NCI-H128 (cell line): Measurements from ENCODE around the gene NISCH.

Experiments
- DNase-seq: peaks from one replicate; lab custom pipeline; 2025; ENCODE audit not compliant: unreplicated experiment; lab: John Stamatoyannopoulos, UW

NISCH gene

GRCh38 chr3:52455283-52456168 is at the start of gene NISCH:
NISCH (plus strand) TSS chr3:52455604; CDS start chr3:52455642, 38 bp downstream.
- DNase-seq: peak; percentile 31

GRCh38 chr3:52406231-52406661 is 49.2 kb upstream of the NISCH start:
- no peak for DNase-seq

DNA sequence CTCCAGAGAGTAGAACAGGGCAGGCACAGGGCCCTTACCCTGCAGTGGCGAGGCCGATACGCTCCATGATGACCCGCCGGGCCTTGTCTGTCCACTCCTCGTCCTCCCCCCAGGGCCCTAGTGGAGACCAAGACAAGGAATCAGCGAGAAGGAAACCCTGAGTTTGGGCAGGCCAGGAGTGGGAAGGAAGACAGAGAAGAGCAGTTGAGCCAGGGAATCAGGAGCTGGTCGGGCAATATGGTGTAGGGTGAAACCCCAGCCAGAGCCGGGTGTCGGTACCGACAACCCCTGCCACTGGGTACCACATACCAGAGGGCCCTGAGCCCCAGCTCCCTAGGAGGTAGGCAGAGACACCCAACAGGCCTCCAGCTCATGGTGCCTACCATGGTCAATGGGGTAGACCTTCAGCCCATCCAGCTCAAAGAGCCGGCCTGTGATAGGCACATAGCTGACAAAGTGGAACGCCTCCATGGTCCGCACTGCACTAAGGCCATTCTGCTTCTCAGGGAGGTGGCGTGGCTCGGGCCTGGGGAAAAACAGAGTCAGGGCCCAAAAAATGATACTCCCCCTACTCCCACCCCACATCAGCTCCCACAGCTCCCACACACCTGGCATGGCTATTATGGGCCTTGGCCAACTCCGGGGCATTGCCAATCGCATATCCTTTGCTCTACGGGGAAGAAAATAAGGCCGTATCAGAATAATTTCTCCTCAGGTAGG is 48.5 kb upstream of the NISCH start:
- no peak for DNase-seq

DNA sequence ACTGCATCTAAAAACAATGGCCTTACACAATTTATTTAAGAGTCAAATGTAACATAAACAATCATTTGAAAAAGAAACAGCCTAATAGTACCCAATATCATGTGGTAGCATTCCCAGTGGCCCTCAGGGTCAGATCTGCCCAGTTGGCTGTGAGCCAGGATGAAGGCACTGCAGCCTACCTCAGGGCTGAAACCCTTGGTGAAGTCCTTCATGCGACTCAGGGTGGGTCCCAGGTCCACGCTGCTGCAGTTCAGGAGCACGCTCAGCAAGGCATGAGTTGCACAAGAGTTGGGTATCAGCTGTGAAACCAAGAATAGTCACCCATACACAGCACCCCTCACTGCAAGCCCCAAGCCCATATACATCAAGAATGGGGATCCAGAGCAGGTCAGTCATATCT is 47.6 kb upstream of the NISCH start:
- DNase-seq: no peak

DNA sequence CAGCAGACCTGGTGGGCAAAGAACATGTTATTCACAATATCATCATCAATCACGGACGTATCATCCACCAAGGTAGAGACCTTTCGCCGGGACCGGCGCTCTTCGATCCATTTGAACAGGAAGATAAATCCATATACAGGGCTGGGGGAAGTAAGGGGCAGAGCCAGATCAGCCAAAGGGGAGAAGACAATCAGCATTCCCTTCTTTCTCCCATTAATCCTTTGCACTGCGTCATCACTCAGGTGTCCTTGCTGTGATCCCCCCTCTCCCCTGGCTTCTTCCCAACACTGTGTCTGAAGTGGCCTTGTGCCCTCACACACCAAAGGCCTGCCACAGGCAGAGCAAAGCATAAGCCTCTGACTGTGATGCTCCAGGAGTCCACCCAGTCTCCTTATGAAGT is 46.9 kb upstream of the NISCH start:
- no peak for DNase-seq

DNA sequence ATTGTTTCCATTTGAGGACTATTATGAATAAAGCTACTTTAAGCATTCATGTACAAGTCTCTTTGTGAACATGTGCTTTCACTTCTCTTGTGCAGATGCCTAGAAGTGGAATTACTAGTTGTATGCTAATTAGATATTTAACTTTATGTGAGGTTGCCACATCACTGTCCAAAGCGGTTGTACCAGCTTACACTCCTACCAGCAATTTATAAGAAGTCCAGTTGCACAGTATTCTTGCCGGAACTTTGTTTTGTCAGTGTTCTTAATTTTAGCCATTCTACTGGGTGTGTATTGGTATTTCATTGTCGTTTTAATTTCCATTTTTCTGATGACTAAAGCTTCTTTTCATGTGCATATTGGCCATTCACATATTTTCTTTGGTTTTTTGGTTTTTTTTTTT is 39.6 kb upstream of the NISCH start:
- DNase-seq: no peak

GRCh38 chr3:52420388-52420787 is 35.0 kb upstream of the NISCH start:
- DNase-seq: no peak

GRCh38 chr3:52422669-52423068 is 32.7 kb upstream of the NISCH start:
- no peak for DNase-seq

DNA sequence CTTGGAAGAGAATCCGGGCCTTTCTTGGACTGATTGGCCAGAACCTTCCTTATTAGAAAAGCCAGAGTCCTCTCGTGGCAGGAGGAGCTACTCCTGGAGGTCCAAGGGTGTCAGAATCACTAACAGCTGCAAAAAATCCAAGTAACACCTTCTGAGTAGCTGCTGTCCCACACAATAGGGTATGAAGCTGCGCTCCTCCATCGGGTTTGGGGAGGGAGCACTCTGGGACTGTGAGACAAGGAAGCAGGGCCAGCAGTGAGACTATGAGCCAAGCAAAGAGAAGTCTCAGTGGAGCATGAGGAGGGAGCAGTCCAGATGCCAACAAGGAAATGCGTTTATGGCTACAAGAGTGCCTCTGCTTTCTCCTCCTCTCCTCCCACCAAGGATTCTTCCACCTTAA is 32.2 kb upstream of the NISCH start:
- no peak for DNase-seq

DNA sequence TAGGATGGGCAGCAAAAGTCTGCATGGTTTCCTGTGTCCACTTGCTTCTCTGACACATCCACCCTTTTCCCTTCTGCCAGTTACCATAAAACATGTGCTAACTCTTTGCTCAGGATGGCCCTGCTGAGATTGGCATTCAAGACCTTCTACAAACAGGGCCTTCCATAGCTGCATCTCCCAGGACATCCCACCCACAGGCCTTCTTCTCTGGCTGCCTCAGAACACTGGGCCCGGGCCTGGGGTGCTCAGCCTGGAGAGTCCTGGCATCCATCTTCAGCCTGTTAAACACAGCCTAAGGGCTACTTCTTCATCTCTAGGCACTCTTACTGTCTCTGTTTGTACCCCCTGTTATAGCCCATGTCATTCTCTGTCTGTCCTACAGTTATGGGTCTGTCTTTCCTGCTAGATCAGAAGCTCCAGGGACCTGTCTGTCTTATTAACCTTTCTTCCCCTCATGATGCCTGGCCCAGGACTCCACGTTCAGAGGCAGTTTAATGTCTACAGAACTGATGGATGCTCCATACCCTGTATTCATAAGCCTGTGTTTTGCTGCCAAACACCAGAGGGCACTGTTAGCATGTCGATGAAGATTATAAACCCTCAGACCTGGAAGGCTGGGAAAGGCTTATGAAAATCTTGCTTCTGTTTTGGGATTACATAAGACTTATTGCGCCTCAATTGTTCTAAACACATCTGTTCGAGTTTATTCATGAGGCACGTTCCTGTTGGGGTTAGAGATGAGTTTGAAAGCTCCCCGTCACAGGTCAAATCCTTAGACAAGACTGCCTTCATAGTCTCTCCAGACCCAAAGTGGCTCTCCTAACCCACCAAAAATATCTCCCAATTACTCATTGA is 27.0 kb upstream of the NISCH start:
- DNase-seq: no peak

GRCh38 chr3:52429031-52429430 is 26.4 kb upstream of the NISCH start:
- no peak for DNase-seq

DNA sequence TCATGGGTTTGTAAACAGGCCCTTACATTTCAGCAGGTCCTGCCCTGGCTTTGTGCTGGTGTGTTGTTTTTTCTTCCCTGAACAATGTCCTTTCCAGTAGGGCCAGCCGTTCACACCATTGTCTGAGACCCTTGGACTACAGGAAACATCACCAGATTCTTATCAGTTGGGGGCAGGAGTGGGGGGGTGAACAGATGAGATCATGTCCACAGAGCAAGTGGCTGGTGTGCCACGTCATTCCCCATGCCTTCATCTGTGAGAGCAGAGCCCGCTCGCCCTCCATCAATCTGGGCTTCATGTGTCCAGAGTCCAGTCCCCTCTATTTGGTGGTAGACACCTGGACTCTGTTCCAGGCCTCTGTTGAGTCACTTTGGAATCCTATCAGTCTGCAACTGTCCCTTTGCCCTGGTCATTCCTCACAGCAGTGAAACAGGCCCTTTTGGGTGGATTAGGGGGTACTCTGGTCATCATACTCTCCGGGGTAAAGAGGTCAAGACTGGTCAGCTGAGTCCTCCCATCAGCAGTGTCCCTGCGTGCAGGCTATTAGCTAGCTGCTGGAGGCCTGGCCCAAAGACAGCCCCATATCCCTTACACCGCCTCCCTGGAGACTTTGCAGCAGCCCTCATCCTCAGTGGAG is 25.5 kb upstream of the NISCH start:
- no peak for DNase-seq

DNA sequence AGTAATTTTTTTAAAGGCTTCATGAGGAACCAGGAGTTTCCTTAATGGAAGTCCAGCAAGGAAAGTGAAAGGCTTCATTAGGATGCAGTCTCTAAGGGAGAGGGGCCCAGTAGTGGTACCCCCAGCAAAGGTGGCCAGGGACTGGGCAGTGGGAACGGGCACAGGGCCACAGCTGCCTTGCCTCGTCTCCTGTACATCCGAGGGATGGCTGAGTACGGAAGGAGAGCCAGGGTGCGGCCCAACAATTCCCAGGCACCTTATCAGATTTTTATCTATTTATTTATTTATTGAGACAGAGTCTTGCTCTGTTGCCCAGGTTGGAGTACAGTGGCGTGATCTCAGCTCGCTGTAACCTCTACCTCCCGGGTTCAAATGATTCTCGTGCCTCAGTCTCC is 25.0 kb upstream of the NISCH start:
- DNase-seq: no peak

DNA sequence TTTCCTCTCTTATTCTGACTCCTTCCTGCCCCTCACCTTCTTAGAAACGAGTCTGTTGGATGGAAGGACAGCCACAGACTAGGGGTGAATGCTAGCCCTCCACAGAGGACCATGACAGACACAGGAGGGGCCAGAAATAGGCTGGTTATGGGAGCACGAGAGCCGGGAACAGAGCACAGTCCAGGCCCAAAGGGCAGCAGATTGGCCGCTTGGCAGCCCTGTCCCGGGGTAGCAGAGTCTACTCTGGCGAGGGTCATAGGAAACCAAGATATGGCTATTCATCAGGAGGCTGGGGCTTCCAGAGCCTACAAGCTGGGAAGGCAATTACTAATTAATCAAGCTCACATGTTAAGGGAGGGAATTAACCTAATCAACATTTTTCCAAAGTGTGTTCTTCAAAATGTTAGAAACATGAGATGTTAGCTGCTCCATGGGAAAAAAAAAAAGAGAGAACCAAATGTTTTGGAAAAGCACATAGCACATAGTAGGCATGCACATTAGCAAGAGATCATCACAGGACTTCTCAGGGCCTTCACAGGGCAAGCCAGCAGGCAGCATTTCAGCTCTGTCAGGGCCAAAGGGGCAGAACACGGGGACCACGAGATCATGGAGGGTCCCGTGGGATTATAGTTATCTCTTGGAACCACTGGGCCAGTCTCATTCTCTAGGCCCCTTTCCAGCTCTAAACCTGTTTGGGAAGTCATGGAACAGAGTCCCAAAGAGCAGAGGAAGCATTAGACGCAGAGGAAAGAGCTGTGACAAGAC is 23.8 kb upstream of the NISCH start:
- no peak for DNase-seq

DNA sequence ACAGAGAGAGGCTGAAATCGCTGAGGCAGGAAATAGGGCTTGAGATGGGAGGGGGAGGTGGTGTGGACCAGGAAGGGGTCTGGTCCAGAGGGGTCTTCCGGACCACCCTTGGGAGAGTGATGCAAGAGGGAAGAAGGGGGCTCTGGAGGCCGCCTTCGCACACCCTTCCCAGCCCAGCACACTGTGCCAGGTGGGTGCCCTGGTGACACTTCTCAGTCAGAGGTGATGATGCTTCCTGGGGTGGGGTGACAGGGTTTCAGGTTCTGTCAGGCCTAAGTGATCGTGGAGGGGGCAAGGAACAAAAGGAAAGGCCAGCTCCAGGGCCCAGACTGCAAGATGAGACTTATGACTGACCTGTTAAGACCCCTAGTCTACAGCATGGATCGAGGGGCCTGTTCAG is 23.2 kb upstream of the NISCH start:
- DNase-seq: no peak

DNA sequence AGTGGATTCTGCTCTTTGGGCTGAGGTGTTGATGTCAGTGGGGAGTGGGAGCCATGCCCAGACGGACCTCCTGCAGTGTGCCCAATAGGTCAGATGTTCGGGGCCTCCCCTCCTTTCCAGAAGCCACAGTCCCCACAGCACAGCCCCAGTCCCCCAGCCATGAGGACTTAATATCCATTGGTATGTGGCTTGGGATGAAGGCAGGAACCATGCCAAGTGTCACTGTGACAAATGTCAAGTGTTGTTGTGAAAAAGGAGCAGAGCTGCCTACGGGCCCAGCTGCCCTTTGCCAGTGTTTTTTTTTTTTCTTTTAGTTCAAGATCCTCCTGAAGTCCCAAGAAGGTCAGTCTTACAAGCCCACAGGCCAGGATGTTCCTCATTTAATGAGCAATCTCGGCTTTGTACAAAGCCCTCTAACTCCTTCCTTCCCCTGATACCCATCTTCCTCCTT is 22.7 kb upstream of the NISCH start:
- no peak for DNase-seq

DNA sequence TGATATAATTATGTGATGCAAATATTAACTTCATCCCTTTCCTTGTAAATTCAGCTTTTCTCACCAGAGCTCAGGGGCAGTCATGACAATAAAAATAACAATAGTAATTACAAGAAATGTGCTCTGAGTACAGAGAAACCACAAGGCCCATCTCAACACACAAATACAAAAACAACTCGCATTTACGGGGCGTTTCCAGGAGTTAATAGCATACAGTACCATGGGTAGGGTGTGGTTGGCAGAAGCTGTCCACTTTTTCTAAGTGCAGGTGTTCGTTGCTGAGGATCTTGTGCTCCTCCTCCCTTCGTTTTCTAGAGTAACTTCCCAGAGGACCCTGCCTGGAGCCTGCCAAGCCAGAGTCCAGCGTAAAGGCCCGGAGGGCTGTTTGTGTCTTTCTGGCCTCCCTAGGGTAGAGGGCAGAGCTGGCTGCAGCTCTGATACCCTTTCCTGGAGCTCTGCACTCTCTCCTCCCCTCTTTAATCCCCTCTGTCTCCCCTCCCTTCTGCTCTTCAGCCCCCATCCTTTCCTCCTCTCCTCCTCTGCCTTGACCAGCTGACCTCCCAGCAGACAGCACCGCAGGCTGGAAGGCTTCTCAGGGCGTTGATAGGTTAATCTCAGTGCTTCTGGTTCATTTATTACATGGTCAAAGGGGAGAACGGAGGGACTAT is 21.9 kb upstream of the NISCH start:
- no peak for DNase-seq

- no peak for DNase-seq
These were observed 21.4 kb upstream of the NISCH start for GRCh38 chr3:52433996-52434479.

- DNase-seq: no peak
These were observed 20.8 kb upstream of the NISCH start for GRCh38 chr3:52434491-52435115.
